Nephron progenitor cell (in vitro differentiated cells): ENCODE results near the gene OVOL1.
"Not testable (repeated sequence)": the region's sequence is repeated elsewhere in the genome, so short reads cannot be mapped to it uniquely, and the experiment has no call there.

Experiments
- DNase-seq: peaks from one replicate; pipeline ENCODE4 v3.0.0; 2021
- H3K27ac Mint-ChIP-seq: 2 replicates; pipeline ENCODE4 v1.8.0; 2021; ENCODE audit warnings: mild to moderate bottlenecking, moderate library complexity, mixed read lengths
- H3K27me3 Mint-ChIP-seq: 2 replicates; pipeline ENCODE4 v1.8.0; 2021; ENCODE audit warnings: mild to moderate bottlenecking, low read depth, mixed read lengths; ENCODE audit not compliant: poor library complexity
- H3K36me3 Mint-ChIP-seq: 2 replicates; pipeline ENCODE4 v1.8.0; 2021; ENCODE audit warnings: low read depth, mixed read lengths
- H3K4me1 Mint-ChIP-seq: 2 replicates; pipeline ENCODE4 v1.8.0; 2021; ENCODE audit warnings: mixed read lengths
- H3K4me3 Mint-ChIP-seq: 2 replicates; pipeline ENCODE4 v1.8.0; 2021; ENCODE audit warnings: mild to moderate bottlenecking, moderate library complexity, mixed read lengths
- H3K9me3 Mint-ChIP-seq: 2 replicates; pipeline ENCODE4 v1.8.0; 2021; ENCODE audit warnings: mild to moderate bottlenecking, moderate library complexity, mixed read lengths
- CTCF ChIP-seq: fragments of 200-600 bp; sonication (generic); IDR thresholded peaks from 2 replicates; pipeline ENCODE4 v1.5.0; 2021; ENCODE audit warnings: antibody characterized with exemption

OVOL1 gene

GRCh38 chr11:65821107-65821506 lies 34.2 kb downstream of the OVOL1 start:
- Mint-ChIP-seq H3K27ac (peak overlapping the region; percentile 54), H3K4me1 (peaks cover 34% of the 10 kb centered on the region), H3K9me3 (no peaks in the 10 kb centered on the region), H3K4me3 (no peak overlapping the region), H3K27me3 (peaks cover 25% of the 10 kb centered on the region), H3K36me3 (peaks cover 6% of the 10 kb centered on the region)
- no peak for TF ChIP-seq CTCF
- no peak for DNase-seq

GRCh38 chr11:65822776-65823528 lies 36.1 kb downstream of the OVOL1 start:
- H3K4me3 Mint-ChIP-seq = no peak overlapping the region
- H3K4me1 Mint-ChIP-seq = peaks cover 18% of the 10 kb centered on the region
- no peak for TF ChIP-seq CTCF

GRCh38 chr11:65826984-65827735 lies 40.3 kb downstream of the OVOL1 start:
- Mint-ChIP-seq H3K27ac (no peak overlapping the region), H3K9me3 (no peaks in the 10 kb centered on the region), H3K4me1 (peaks cover 21% of the 10 kb centered on the region), H3K36me3 (no peaks in the 10 kb centered on the region), H3K4me3 (no peak overlapping the region), H3K27me3 (peaks cover 16% of the 10 kb centered on the region)
- no peak for TF ChIP-seq CTCF
- no peak for DNase-seq

More at GRCh38 chr11:65822776-65823528, 36.1 kb downstream of the OVOL1 start:
- no peak for DNase-seq
- Mint-ChIP-seq H3K9me3 (no peaks in the 10 kb centered on the region), H3K36me3 (no peaks in the 10 kb centered on the region), H3K27me3 (peaks cover 9% of the 10 kb centered on the region), H3K27ac (no peak overlapping the region)

GRCh38 chr11:65829459-65829858 lies 42.6 kb downstream of the OVOL1 start:
- H3K27me3 Mint-ChIP-seq = peaks cover 21% of the 10 kb centered on the region
- H3K4me1 Mint-ChIP-seq = peaks cover 21% of the 10 kb centered on the region
- no peaks in the 10 kb centered on the region for H3K9me3 Mint-ChIP-seq
- DNase-seq = no peak
- no peak overlapping the region for H3K27ac Mint-ChIP-seq
- no peaks in the 10 kb centered on the region for H3K36me3 Mint-ChIP-seq
- no peak for TF ChIP-seq CTCF
- no peak overlapping the region for H3K4me3 Mint-ChIP-seq

- H3K27me3 Mint-ChIP-seq = peaks cover 21% of the 10 kb centered on the region
- peak overlapping the region; percentile 16 for H3K4me3 Mint-ChIP-seq
- H3K27ac Mint-ChIP-seq, H3K9me3 Mint-ChIP-seq, DNase-seq, H3K36me3 Mint-ChIP-seq: not testable (repeated sequence)
- H3K4me1 Mint-ChIP-seq = peaks cover 21% of the 10 kb centered on the region
These were observed 45.4 kb downstream of the OVOL1 start for GRCh38 chr11:65832231-65832630.

DNA sequence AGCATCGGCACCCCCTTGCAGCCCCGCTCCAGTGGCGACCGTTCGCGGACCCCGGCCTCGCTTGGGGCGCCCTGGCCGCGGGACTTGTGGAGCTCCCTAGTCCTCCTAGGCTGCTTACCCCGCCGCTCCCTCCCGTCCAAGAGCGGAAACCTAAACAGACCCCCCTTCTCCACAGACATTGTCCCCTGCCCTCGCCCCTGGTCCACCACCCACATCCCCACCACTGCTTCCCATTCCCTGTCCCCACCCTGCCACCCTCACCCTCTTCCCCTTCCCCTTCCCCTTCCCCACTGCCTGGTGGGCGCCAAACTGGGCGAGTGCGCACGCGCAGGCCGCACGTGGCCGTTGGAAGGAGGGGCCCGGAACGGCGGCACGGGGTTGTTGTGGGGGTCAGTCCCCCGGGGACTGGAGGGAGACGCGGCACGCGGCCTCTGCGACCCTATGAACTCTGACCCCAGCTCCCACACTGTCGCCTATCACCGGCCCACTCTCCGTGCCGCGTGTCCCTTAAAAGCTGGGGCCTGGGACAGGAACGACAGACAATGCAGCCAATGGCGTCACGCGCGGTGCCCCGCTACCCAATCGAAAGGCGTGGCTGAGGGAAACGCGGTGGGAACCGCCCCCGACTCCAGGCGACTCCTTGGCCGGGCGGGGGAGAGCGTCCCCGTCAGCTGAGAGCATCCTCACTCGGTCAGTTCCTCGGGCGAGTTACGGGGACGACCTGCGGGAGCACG lies 46.6 kb downstream of the OVOL1 start, which contains the start of gene SNX32:
Gene SNX32, plus strand, starts transcription at position 667 of the 734 bp plus-strand sequence. CDS start 103 bp downstream, outside the sequence.
- Mint-ChIP-seq H3K27ac (no peak within 1 kb of the TSS), H3K9me3 (peaks cover 7% of the 10 kb centered on the region), H3K36me3 (no peaks in the 10 kb centered on the region), H3K4me1 (peaks cover 21% of the 10 kb centered on the region), H3K4me3 (no peak within 1 kb of the TSS), H3K27me3 (peaks cover 24% of the 10 kb centered on the region)
- no peak for TF ChIP-seq CTCF
- peak; percentile 97 for DNase-seq
